Globus pallidus (tissue), 1 donor: ENCODE data around the gene DDX51.

ENCODE experiments used
- DNase-seq: peaks from one replicate; pipeline ENCODE4 v3.0.0-alpha.2; 2015; ENCODE audit warnings: low spot score

DDX51 gene

GRCh38 chr12:132178801-132179401, 34.8 kb upstream of the DDX51 start:
- no peak for DNase-seq

DNA sequence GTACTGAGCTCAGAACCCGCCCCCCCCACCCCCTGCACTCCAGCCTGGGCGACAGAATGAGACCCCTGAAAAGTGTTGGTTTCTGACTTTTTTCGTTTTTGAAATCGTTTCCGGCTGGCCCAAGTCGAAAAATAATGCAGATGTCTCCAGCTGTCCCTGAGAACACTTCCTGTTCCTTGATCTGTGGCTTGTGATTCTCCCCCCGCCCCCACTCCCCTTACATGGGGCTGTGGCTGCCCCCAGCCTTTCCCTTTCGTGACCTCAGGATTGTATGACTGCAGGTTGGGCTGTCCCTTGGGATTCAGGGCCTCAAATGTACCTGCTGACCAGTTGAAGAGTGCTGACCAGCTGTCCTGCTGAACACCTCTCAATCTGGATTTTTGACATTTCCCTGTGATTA, 34.2 kb upstream of the DDX51 start:
- no peak for DNase-seq

DNA sequence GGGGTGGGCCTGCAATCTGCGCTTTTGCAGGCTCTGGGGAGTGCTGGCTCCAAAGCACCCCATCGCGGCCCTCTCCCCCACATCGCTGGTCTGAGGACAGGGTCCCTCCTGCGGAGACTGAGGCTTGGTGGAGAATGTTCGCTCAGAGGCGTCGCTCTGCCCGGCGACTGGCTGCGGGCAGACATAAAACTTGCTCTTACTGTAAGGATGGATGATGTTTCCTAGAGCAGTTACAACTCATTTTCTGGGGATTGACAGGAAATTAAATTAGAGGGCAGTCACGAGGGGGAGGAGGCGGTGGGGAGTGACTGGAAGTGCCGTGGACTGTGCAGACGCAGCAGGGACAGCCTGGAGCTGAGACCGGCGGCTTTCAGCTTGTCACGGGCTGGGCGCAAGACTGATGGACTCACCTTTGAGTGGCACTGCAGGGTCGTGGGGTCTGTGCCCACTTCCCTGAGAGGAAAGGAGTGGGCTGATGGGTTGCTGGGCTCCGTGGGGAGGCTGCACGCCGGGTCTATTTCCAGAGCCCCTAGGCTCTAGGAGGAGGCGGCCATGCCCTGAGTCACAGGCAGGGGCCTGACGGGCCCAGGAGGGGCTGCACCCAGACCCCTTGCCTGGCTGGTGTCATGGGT, 32.9 kb upstream of the DDX51 start:
- no peak for DNase-seq

DNA sequence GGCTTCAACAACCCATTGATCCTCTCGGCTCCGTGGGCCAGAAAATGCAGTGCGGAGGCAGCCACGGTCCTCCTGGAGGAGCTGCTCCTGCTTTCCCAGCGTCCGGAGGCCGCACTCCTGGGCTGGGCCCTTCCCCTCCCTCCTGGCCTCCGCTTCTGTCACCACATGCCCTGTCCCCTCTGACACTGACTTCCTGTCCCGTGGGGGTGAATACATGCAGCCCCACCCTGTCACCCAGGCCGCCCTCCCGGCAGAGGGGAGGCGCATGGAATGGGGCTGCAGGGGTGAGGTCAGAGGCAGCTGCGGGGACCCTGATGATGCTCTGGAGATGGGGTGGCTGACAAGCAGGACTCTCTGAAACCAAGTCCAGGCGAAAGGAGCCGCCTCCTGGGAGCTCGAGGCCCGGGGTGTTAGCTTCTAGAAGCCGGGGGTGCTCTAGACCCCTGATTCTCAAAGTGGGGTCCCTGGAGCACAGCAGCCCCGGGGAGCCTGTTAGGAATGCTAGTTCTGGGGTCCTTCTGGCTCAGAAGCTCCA, 32.3 kb upstream of the DDX51 start:
- DNase-seq = no peak

GRCh38 chr12:132175496-132176384, 31.6 kb upstream of the DDX51 start:
- DNase-seq = no peak

DNA sequence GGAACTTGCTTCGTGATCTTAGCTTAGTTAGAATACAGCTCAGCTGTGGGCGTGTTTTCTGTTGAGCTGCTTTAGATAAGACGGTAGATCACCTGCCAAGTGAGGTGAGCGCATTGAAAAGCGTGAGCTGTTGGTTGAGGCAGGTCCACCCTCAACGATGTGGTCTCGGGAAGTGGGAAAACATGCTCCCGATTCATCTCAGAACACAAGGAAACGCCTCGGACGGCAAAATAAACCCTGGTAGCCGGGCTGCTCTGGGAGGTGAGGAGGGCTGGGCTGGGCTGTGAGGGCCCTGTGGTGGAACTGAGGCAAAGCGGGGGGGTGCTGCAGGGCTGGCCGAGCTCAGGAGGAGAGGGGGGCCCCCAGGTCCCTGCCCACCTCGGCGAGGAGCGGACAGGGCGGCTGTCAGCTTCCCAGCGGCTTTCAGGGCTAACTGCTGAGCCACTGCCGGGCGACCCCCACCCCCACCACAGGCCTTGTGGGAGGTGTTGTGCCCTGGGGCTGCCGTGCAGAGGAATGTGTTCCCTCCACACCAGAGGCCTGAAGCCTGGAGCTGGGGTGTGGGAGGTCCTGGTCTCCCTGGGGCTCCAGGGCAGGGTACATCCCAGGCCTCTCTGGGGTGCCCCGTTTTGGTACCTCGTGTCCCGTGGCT, 30.8 kb upstream of the DDX51 start:
- DNase-seq = no peak

GRCh38 chr12:132174015-132174838, 30.1 kb upstream of the DDX51 start:
- DNase-seq = no peak

DNA sequence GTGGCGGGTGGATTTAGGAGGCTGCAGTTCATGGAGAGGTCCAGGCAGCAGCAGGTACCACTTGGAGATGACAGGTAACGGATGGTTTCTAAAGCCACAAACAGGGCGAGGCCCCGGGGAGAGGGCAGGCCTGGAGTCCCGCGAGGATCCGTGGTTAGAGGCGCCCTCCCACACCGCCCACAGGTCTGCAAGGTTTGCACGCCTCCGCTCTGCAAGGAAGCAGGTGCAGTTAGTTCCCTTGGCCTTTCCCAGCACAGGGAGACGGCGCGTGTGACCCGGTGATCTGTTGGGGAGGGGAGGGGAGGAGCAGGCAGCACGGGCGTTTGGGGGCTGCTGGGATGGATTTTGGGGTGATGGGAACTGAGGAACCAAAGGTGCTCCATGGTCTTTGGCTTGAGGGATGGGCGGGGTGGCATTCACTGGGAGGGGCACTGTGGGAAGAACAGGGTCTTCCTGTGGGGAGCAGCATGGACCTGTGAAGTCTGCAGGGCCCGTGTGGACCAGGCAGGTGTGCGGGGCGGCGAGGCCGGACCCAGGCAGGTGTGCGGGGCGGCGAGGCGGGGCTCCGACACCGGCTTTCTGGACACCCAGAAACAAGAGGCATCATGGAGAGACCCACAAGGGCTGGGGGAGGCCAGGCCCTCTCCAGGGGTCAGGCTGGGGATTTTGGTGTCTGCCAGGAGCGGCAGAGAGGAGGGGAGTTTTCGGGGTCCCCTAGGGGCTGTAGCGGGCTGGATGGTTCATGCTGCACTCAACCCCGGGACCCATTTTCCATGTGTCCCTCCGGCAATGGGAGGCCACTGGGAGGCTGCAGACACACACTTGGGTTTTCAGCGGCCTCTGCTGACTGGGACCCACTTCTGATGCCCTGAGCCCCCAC, 29.3 kb upstream of the DDX51 start:
- no peak for DNase-seq

- DNase-seq = no peak
These were observed 28.5 kb upstream of the DDX51 start for GRCh38 chr12:132172619-132173018.

DNA sequence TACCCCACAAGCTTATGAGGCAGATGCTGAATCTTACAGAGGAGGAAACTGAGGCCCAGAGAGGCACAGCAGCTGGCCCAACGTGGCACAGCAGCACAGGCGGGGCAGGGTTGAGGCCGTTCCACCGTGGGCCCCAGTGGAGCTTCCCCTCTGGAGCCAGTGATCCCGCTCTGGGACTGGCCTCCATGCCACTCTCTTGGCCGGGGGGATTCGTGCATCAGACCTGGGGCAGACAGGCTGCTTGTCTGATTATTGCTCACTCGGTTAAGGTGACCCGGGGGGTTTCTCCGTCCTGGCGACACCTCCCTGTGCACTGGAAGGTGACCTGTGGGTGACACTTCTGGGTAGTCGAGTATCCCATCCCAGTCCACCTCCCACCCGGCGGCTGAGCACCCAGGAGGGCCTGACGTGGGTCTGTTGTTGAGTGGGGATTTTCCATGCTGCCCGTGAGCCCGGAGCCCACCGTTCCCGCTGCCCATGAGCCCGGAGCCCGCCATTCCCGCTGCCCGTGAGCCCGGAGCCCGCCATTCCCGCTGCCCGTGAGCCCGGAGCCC, 27.9 kb upstream of the DDX51 start:
- DNase-seq = no peak

DNA sequence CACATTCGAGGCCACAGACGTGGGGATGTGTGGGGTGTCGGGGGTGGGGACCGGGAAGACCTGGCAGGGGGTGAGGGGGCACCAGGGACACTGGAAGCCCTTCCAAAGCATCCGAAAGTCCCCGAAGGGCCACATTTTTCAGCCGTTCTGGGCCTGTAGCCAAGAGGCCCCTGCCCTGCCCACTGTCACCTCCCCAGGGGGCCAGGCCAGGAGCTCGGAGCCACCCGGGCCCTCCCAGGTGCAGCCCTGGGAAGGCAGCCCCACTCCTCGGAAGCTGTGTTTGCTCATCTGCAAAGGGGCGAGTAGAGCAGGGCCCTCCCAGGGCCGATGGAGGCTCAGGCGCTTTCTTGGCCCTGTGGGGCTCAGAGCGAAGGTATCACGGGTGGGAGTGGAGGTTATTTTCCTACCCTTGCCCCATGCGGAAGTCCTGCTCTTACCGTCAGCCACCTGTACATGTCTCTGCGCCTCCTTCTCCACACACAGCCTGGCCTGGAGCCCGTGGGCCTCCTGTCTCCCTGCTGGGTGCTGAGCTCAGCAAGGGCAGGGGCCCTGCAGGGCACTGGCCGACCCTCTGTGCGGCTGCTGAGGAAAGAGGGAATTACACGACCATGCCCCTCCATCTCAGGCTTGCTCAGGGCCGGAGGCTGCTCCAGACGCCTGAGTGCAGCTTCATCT, 27.3 kb upstream of the DDX51 start:
- DNase-seq = no peak

- no peak for DNase-seq
These were observed 26.6 kb upstream of the DDX51 start for GRCh38 chr12:132170637-132171292.

DNA sequence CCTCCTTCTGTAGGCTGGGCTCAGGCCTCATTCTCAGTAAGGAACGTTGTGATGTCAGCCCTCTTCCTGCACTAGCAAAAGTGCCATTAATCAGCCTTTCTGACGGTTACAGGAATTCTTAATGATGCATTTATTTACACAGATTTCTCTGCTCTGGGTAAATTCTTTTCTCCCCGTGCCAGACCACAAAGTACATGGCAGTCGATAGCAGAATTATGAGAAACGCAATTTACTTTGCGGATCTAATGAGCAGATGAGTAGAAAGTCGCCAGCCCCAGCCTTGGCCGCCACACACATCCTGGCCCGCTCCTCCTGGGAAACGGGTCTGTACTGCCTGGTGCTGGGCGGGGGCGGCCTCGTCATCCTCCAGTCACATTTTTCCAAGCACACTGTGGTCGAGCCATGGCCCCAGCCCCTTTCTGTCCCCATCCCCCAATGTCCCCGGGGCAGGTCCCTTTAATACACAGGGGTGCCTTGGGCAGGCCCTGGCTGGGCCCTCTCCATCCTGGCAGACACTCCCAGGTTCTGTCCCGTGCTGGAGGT, 26.0 kb upstream of the DDX51 start:
- no peak for DNase-seq

GRCh38 chr12:132169376-132169775, 25.3 kb upstream of the DDX51 start:
- DNase-seq = no peak

GRCh38 chr12:132168311-132169031, 24.4 kb upstream of the DDX51 start:
- no peak for DNase-seq

DNA sequence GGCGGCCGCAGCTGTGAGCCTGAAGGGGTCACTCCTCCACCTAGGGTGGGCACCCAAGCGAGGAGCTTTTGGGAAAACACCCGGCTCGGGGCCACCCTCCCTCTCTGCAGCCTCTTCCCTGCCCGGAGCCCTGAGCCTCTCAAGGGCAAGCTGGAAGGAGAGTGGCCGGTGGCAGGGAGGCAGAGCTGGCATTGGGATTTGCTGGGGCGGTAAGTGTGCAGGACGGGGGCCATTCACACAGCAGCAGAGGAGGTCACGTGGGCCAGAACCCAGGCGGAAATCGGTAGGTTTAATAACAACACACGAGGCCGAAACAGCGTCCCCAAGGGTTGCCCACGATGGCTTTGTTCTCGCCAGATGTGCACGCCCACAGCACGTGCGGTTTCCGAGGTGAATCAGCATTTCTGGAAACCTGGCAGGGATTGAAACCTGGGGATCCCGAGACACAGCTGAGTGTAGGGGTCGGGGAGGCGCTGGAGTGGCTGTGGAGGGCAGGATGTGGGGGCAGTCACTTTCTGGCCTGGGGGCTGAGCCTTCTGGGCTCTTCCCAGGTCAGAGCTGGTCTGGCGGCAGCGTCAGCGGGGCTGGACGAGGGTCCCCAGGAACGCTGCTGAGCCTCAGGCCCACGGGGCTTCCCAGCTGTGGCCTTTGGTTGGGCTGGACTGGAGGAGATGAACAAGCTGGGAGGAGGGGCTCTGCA, 23.6 kb upstream of the DDX51 start:
- DNase-seq = no peak

GRCh38 chr12:132166801-132167591, 22.9 kb upstream of the DDX51 start:
- DNase-seq = no peak
